ENCODE measurements around the gene ZC3H7A. TPM values are rescaled to one million over a fixed set of nuclear protein-coding genes. Genes with fewer than 3 reads are reported as not detected.

The ZC3H7A gene
- total and polyA plus RNA-seq, 2 of the 8 experiments (the other 6 are each of a cell fraction or from before 2014, with no cell fraction given): 32.0 to 55.9 TPM

GRCh38 chr16:11742536-11743307 lies 54.3 kb downstream of the ZC3H7A start, which contains the start of gene TXNDC11:
Gene TXNDC11, minus strand, starts transcription at chr16:11742857. Its CDS starts 127 bp downstream, at chr16:11742730.
- H3K23ac ChIP-seq (ENCODE audit: insufficient read length): no peak within 1 kb of the TSS
- DNase-seq (ENCODE audit: low read depth in 1 of 2, low spot score in 2 of 2) (peak; percentile 88 to 99), FAIRE-seq (no peak)
- H3K56ac ChIP-seq (replicated peaks; ENCODE audit: insufficient read length, low read depth, low read length): peak within 1 kb of the TSS; percentile 73
- peak within 1 kb of the TSS; percentile 74 to 85 (median 80) for H3K4me3 ChIP-seq (ENCODE audit: extremely low read depth in 1 of 4, insufficient read depth in 2 of 4, low read depth in 3 of 4, low read length in 4 of 4)
- peaks cover 2% of the 10 kb centered on the region for H3K23me2 ChIP-seq (ENCODE audit: low read depth, low read length)
- H4K8ac ChIP-seq (ENCODE audit: extremely low read depth, insufficient read depth, low read length): peak within 1 kb of the TSS; percentile 89
- no peak within 1 kb of the TSS for H2AK5ac ChIP-seq (ENCODE audit: low read depth, low read length)
- 0 out of 2 replicates have a peak within 1 kb of the TSS, but pooled peaks have one; percentile 66 for H2BK15ac ChIP-seq (ENCODE audit: low read length)
- H3K79me1 ChIP-seq (ENCODE audit: low read depth, low read length): no peaks in the 10 kb centered on the region; the same call in 1 of the 2 replicates
- no peak within 1 kb of the TSS; the same call in 1 of the 2 replicates for H3K18ac ChIP-seq (ENCODE audit: extremely low read depth, low read length)
- WGBS, 2 experiments (ENCODE audit: extremely low coverage in 1 of 2, insufficient coverage in 1 of 2, insufficient read length in 1 of 2, insufficient replicate concordance in 2 of 2, low coverage in 1 of 2, low lambda C conversion rate in 2 of 2, missing lambda C conversion rate in 1 of 2): 5% methylated on average over 73 of the region's 96 CpGs; no CpG with 5 or more reads in 1 of the 2 experiments
- peak within 1 kb of the TSS; percentile 27 for H2BK5ac ChIP-seq (ENCODE audit: low read depth, low read length)
- no peak within 1 kb of the TSS for H4K5ac ChIP-seq (ENCODE audit: insufficient read length, low read depth, low read length)
- H3K36me3 ChIP-seq (ENCODE audit: control insufficient read depth in 2 of 4, insufficient read depth in 4 of 4, low read length in 3 of 4): no peaks in the 10 kb centered on the region
- no peak within 1 kb of the TSS for H3K14ac ChIP-seq (ENCODE audit: insufficient read length)
- H2BK12ac ChIP-seq (ENCODE audit: low read depth, low read length): no peak within 1 kb of the TSS
- H3K27ac ChIP-seq (ENCODE audit: low read depth, low read length): peak within 1 kb of the TSS; percentile 73; the same call in 1 of the 2 replicates
- ChIA-PET POLR2A (ENCODE audit: partially characterized antibody) (interaction anchor here (0.6 to 2.3 kb wide), 16 partner anchors 12 to 336 kb away, joined by 3 to 11 read pairs (median 4); partner anchors contain the start of genes RSL1D1 and ZC3H7A), CTCF (ENCODE audit: partially characterized antibody) (interaction anchor here (0.6 to 1.8 kb wide), 4 partner anchors 28 to 553 kb away, joined by 3 to 6 read pairs (median 4); no protein-coding TSS in a partner anchor)
- peak within 1 kb of the TSS; percentile 78; the same call in 1 of the 2 replicates for H2AFZ ChIP-seq (ENCODE audit: low read length)
- no peak within 1 kb of the TSS for H3K4ac ChIP-seq (replicated peaks; ENCODE audit: insufficient read length, low read depth, low read length)
- H4K91ac ChIP-seq (replicated peaks; ENCODE audit: insufficient read length, low read length): peak within 1 kb of the TSS; percentile 30
- no peaks in the 10 kb centered on the region for H3K9me3 ChIP-seq (ENCODE audit: insufficient read depth in 2 of 2, low read depth in 1 of 2, low read length in 1 of 2)
- H2BK120ac ChIP-seq (replicated peaks; ENCODE audit: low read depth, low read length): no peak within 1 kb of the TSS
- peaks cover 2 to 6% (median 3%) of the 10 kb centered on the region in 4 experiments; a peak in 2 of 7 replicates for H3K4me1 ChIP-seq (replicated peaks in 1 of 4; ENCODE audit: control insufficient read depth in 3 of 4, insufficient read depth in 4 of 4, low read length in 3 of 4)
- H4K20me1 ChIP-seq (replicated peaks in 1 of 2; ENCODE audit: control insufficient read depth in 1 of 2, insufficient read depth in 2 of 2, low read length in 2 of 2): no peaks in the 10 kb centered on the region
- peak within 1 kb of the TSS; percentile 65 to 69 for H3K4me2 ChIP-seq (ENCODE audit: insufficient read depth in 1 of 2, low read depth in 2 of 2, low read length in 2 of 2)
- peak within 1 kb of the TSS; percentile 64 to 91 (median 78) for H3K9ac ChIP-seq (replicated peaks in 1 of 4; ENCODE audit: extremely low read depth in 1 of 4, low read depth in 3 of 4, low read length in 3 of 4)
- H3K79me2 ChIP-seq (ENCODE audit: control insufficient read depth in 1 of 2, insufficient read depth in 2 of 2, low read length in 2 of 2): peaks cover 0 to 33% of the 10 kb centered on the region in 2 experiments; a peak in 2 of 4 replicates
- H2BK20ac ChIP-seq (ENCODE audit: low read length): no peak within 1 kb of the TSS
- H3K27me3 ChIP-seq (replicated peaks in 1 of 4; ENCODE audit: control insufficient read depth in 3 of 4, extremely low read depth in 1 of 4, insufficient read depth in 3 of 4, low read length in 3 of 4): no peaks in the 10 kb centered on the region
- TF ChIP-seq JUN (IDR thresholded peaks at IDR 0.05; ENCODE audit: low read depth, low read length) (no peak), CHD2 (IDR thresholded peaks at IDR 0.05; ENCODE audit: low read length) (no peak), MAX (IDR thresholded peaks at IDR 0.05) (no peak; the same call in 1 of the 2 replicates), EGR1 (IDR thresholded peaks at IDR 0.05; ENCODE audit: borderline replicate concordance, low read depth, low read length) (no peak), GTF2F1 (IDR thresholded peaks at IDR 0.05; ENCODE audit: borderline replicate concordance, low read depth, low read length) (no peak), PHF8 (conservative IDR thresholded peaks at IDR 0.05; ENCODE audit: low read depth, low read length) (peak; percentile 77), SIN3A (conservative IDR thresholded peaks at IDR 0.05 in 1 of 2, IDR thresholded peaks at IDR 0.05 in 1 of 2; ENCODE audit: low read depth in 1 of 2, low read length in 2 of 2) (peak in 1 of 2 experiments; percentile 55; a peak in 1 of 4 replicates), BACH1 (IDR thresholded peaks at IDR 0.05; ENCODE audit: low read length) (peak; percentile 77), ASH2L (IDR thresholded peaks at IDR 0.05; ENCODE audit: low read length) (no peak)
